GM12892 (cell line): ENCODE data around the gene PIK3C2A.
A peak's percentile ranks its signal among the peaks of the same experiment; 100 is the strongest.

Experiments
- DNase-seq: peaks from one replicate; pipeline ENCODE4 v3.0.0; 2011; ENCODE audit not compliant: insufficient read length
- FAIRE-seq: peaks from 2 replicates; lab custom pipeline; 2011; peaks lifted over from hg19 to GRCh38; lab: Jason Lieb, UNC
- POLR2A ChIP-seq: IDR thresholded peaks from 2 replicates; pipeline ENCODE4 v1.6.1; 2011; ENCODE audit warnings: low read depth, low read length, control low read depth
- POLR2AphosphoS5 ChIP-seq: IDR thresholded peaks from 2 replicates; pipeline ENCODE4 v1.6.1; 2011; ENCODE audit warnings: low read depth, low read length, control low read depth
- TAF1 ChIP-seq: IDR thresholded peaks from 2 replicates; pipeline ENCODE4 v1.6.1; 2011; ENCODE audit warnings: low read depth, mild to moderate bottlenecking, control low read depth, low read length, borderline replicate concordance

Gene PIK3C2A

DNA sequence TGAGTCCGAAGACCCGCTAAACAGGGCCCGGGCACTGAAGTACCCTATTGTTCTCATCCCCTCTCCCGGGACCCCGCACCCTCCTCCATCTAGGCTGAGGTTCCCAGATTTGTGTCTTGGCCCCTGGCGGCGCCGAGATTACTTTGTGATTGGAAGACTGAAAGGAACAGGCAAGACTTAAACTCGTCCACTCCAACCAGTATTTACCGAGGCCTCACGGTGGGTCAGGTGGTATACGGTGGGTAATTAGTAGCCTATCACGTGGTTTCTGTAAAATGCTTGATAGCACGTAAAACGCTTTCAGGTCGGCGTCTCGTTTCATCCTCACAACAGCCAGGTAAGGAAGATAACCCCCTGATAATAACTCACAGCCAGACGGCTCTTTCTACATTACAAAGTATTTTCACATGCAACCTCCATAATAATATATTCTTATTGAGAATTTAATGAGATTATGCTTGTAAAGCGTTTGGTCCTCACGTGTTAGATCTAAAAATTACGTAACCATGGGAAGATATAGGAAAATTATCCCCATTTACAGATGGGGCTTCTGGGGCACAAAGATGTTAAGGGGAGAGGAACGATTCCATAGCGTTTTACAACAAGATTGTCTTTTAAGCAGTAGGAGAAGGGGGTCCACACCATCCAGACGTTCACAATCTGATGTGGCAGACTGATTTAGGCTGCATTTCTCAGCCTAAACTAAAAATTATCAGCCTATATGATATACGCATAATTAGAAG is 642 bp upstream of the PIK3C2A start:
- TF ChIP-seq POLR2A (no peak), TAF1 (no peak), POLR2AphosphoS5 (no peak)
- no peak for FAIRE-seq
- no peak for DNase-seq

DNA sequence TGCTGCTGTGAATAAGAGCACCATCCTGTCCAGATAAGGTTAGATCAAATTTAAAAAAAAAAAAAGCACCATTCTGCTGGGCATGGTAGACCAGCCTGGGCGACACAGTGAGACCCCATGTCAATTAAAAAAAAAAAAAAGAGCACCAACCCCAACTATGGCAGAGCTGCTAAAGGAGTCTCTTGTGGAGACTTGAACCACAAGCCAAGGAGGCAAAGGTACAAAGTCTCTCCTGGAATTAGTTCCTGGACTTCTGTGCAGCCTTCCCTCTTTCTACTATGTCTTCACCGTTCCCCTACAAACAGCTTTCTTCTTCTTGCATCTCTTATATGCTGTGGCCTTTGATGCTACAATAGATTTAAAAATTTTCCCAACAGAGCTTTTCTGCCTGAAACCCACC is 1.3 kb downstream of the PIK3C2A start:
- FAIRE-seq: no peak
- TF ChIP-seq POLR2AphosphoS5 (no peak), POLR2A (no peak), TAF1 (no peak)
- no peak for DNase-seq

DNA sequence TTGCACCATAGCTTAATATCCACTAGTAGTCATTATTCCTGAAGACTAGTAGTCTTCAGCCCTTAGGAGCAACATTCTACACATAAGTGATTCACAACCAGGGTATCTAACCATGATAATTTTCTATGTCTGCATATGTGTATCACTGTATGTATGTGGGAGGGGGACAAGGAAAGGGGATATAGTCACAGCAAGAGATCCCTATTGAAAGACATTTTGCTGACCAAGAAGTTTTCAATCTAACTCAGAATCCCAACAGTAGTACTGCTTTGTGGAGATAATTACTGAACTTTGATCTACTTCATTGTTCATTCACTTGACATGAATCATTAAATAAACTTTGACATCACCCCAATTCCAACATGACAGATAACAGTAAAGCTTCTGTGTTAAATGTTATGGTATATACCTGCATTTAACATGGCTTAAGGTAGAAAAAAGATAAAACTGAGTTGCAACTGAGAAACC is 10.3 kb downstream of the PIK3C2A start:
- FAIRE-seq (peak; percentile 42), DNase-seq (no peak)
- TF ChIP-seq TAF1: no peak
- no peak for TF ChIP-seq POLR2AphosphoS5
- TF ChIP-seq POLR2A: no peak

DNA sequence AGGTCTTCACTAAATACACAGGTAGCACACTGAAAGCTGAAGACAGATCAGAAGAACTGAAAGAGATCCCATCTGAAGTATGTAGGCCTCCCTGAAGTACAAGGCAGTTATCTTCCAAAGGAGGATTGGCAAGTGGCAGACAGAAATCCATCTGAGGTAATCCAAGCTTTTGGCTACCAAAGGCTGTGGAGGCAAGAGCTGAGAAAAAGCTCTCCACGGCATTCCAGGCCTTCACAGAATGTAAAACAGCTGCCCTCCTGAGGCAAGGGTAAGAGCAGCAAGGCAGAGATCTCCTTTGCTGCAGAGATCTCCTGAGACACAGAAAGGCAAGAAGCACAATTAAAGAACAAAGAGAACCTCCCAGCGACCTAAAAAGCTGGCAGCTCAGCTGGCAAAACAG is 19.1 kb downstream of the PIK3C2A start:
- no peak for FAIRE-seq
- DNase-seq: no peak
- TF ChIP-seq TAF1: no peak

DNA sequence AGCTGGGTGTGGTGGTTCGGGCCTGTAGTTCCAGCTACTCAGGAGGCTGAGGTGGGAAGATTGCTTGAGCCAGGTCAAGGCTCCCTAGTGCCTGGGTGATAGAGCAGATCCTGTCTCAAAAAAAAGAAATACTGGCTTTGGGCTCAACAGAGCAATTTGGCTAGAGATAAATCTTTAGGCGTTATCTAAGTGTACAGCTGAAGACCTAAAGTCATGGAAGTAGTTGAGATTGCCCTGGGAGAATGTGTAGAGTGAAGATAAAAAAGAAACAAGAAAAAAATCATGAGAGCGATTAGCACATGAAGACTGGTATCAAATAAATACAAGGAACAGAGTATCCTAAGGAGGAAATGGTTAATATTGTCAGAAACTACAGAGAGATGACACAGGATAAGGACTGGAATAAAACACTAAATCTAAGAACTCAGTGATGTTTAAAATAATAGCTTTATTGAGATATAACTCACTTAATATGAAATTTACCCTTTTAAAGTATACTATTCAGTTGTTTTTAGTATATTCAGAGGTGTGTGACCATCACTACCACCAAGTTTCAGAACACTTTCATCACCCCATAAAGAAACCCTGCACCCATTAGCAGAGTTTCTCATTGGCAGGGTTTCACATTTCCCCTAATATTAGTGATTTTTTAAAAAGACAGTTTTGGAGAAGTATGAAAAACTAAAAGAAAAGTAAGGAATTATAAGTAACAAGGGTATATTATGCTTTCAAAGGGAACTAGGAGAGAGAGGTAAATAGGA is 20.7 kb downstream of the PIK3C2A start:
- peak; percentile 14 for FAIRE-seq
- TF ChIP-seq POLR2A: no peak
- TF ChIP-seq POLR2AphosphoS5: no peak
- no peak for TF ChIP-seq TAF1
- DNase-seq: no peak

DNA sequence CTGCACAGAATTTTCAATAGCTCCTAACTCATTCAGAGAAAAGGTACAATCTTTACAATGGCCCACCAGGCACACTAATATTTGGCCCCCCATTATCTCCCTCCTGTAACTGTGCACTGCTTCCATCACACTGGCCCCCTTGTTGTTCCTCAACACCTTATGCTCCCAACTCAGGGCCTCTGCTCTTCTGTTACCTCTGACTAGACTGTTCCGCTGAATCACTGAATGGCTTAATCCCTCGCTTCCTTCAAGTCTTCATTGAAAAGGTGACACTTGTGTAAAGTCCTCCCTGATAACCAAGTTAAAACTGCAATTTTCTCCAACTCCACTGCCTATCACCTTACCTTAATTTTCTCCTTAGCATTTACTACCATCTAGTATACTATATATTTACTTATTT is 21.8 kb downstream of the PIK3C2A start:
- no peak for TF ChIP-seq TAF1
- no peak for TF ChIP-seq POLR2A
- TF ChIP-seq POLR2AphosphoS5: no peak
- DNase-seq (no peak), FAIRE-seq (peak; percentile 38)

DNA sequence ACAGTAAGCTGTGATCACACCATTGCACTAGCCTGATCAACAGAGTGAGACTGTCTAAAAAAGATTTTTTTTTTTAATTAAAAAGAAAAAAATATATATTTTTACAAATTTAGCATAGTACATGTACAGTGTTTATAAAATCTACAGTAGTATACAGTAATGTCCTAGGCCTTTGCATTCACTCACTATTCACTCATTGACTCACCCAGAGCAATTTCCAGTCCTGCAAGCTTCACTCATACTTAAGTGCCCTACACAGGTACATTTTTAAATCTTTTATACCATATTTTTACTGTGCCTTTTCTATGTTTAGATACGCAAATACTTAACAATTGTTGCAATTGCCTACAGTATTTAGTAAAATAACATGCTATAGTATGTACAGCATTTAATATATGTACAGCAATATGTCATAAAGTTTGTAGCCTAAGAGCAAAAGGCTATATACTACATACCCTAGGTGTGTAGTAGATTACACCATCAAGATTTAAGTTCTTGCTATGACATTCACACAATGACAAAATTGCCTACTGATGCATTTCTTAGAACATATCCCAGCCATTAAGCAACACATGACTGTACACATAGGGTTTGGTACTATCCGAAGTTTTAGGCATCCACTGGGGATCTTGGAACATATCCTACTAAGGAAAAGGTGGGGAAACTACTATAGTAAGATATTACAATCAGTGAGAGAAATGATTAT is 22.8 kb downstream of the PIK3C2A start:
- DNase-seq: no peak
- FAIRE-seq: peak; percentile 58
- TF ChIP-seq POLR2A (no peak), POLR2AphosphoS5 (no peak), TAF1 (no peak)

DNA sequence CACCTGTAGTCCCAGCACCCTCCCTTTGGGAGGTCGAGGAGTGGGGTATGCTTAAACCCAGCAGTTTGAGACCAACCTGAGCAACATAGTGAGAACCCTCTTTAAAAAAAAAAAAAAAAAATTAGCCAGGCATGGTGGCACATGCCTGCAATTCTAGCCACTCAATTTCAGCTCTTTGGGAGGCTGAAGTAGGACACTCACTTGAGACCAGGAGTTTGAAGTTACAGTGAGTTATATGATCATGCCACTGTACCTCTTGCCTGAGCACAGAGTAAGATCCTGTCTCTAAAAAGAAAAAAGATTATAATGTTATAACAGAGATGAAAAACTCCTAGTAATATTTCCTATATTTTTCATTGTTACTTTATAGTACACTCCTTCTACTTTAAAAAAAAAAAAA is 23.9 kb downstream of the PIK3C2A start:
- no peak for TF ChIP-seq POLR2AphosphoS5
- TF ChIP-seq TAF1: no peak
- TF ChIP-seq POLR2A: no peak
- DNase-seq: no peak
- FAIRE-seq: no peak

DNA sequence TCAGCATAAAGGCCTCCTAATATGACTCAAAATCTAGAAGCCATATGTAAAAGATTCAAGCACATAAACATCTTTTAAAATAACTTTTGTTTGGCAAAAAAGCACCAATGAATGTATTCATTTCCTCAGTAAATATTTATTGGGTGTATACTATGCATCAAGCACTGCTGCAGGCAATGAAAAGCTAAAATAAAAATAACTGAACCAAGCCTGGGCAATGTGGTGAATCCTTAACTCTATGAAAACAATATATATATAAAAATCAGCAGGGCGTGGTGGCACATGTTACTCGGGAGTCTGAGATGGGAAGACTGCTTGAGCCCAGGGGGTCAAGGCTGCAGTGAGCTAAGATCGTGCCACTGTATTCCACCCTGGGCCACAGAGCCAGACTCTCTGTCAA is 27.8 kb downstream of the PIK3C2A start:
- DNase-seq (no peak), FAIRE-seq (no peak)
- TF ChIP-seq POLR2AphosphoS5 (no peak), TAF1 (no peak), POLR2A (no peak)

DNA sequence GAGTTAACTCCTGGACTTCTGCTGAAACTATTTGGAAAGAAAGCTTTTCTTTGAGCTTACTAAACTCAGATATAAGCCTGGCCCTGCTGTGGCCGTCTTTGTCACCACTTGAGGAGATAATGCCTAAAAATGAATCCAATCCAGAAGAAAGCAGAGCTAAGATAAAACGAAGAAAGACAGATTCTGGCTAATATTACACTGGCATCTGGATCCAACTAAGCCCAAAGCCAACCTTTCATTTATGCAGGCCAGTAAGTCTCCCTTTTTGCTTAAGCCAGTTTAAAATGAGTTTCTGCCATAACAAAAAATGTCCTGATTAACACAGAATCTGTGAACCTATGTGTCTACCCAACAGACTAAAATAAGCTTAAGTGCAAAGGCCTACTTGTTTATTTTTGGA is 34.5 kb downstream of the PIK3C2A start:
- FAIRE-seq (peak; percentile 30), DNase-seq (no peak)
- no peak for TF ChIP-seq TAF1
- TF ChIP-seq POLR2A: no peak
- TF ChIP-seq POLR2AphosphoS5: no peak

DNA sequence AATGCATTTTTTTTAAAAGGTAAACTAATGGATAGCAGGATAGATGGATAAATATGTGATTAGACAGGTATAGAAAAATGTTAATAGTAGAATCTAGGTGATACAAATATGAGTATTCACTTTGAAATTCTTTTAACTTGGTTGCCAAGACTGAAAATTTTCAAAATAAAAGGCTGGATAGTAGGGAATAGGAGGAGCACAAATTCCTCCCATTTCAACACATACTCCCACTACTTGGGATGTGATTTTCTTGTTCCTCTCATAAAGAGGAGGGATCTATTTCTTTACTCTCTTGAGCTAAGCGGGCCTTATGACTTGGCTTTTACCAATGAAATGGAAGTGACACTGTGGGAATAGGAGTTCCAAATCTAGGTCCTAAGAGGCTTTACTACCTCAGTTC is 35.9 kb downstream of the PIK3C2A start:
- DNase-seq (no peak), FAIRE-seq (no peak)
- TF ChIP-seq TAF1 (no peak), POLR2A (no peak), POLR2AphosphoS5 (no peak)

DNA sequence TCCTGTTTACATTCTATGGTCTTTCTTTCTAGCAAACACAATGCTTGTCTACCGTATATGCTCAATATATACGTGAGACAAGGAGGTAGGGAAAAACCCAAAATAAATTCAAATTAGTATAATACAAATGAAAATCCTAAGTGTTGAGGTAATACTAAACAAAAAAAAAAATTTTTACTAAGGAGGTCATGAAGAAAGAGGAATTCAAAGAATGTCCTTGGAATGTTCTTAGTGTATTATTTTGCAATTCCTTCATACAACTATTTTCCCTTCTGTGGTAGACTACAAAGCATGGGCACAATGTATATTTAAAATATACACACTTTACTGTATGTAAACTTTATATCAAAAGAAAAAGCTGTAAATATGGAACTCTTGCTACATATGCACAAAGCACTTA is 36.4 kb downstream of the PIK3C2A start:
- no peak for DNase-seq
- no peak for FAIRE-seq
- TF ChIP-seq POLR2AphosphoS5 (no peak), TAF1 (no peak), POLR2A (no peak)
